Measurements from ENCODE around the gene CDH13. TPM values are rescaled to one million over a fixed set of nuclear protein-coding genes. Genes with fewer than 3 reads are reported as not detected.

CDH13 gene
- total and polyA plus RNA-seq, 9 of the 15 experiments (the other 6 are each of a cell fraction or from before 2014, with no cell fraction given): 0.03 TPM; not detected in 8

GRCh38 chr16:82955741-82956348, 329.1 kb downstream of the CDH13 start:
- Histone ChIP-seq H3K79me2 (ENCODE audit: control insufficient read depth, insufficient read depth, low read length) (no peaks in the 10 kb centered on the region), H3K9me1 (ENCODE audit: control insufficient read depth, insufficient read depth, low read length) (no peaks in the 10 kb centered on the region), H3K4me3 (no peak overlapping the region), H2AFZ (ENCODE audit: low read depth, low read length) (no peak overlapping the region), H4K20me1 (replicated peaks; ENCODE audit: control insufficient read depth, insufficient read depth, low read length) (no peaks in the 10 kb centered on the region), H3K9me3 (replicated peaks; ENCODE audit: control insufficient read depth, insufficient read depth, low read depth, low read length) (no peaks in the 10 kb centered on the region; the same call in 1 of the 2 replicates), H3K27ac (ENCODE audit: extremely low read depth, low read depth, low read length) (no peak overlapping the region), H3K27me3 (ENCODE audit: control insufficient read depth in 2 of 2, insufficient read depth in 2 of 2, low read length in 2 of 2) (no peaks in the 10 kb centered on the region), H3K36me3 (ENCODE audit: control insufficient read depth, insufficient read depth, low read length) (no peaks in the 10 kb centered on the region), H3K9ac (ENCODE audit: insufficient read depth in 1 of 2, low read depth in 2 of 2, low read length in 2 of 2) (no peak overlapping the region), H3K4me2 (ENCODE audit: insufficient read depth, low read length) (no peak overlapping the region), H3K4me1 (replicated peaks in 1 of 2; ENCODE audit: control insufficient read depth in 2 of 2, insufficient read depth in 2 of 2, low read length in 2 of 2) (no peaks in the 10 kb centered on the region)
- CTCF ChIA-PET (ENCODE audit: low intra/inter-chr PET ratio): no interaction called here
- in situ Hi-C loops (cut with MboI) (no loop called here), intact Hi-C loops (cut with micrococcal nuclease) (no loop called here)
- WGBS (ENCODE audit: insufficient coverage, low coverage, missing lambda C conversion rate): 0% methylated on average over 3 of the region's 3 CpGs
- POLR2A ChIA-PET: no interaction called here
- DNase-seq (ENCODE audit: extremely low read depth in 1 of 4, low spot score in 3 of 4) (no peak), ATAC-seq (no peak), FAIRE-seq (no peak)
- BruUV-seq (replicated peaks): no TSS peak
- TF ChIP-seq CEBPG (CRISPR knock-in tag; IDR thresholded peaks at IDR 0.05) (no peak), CEBPG (tag; conservative IDR thresholded peaks at IDR 0.05 in 1 of 2, IDR thresholded peaks at IDR 0.05 in 1 of 2) (no peak), RFX7 (CRISPR knock-in tag; IDR thresholded peaks at IDR 0.05) (no peak), GATAD2B (IDR thresholded peaks at IDR 0.05; ENCODE audit: borderline replicate concordance) (no peak), ZNF134 (CRISPR knock-in tag; conservative IDR thresholded peaks at IDR 0.05) (no peak), ZBTB12 (CRISPR knock-in tag; IDR thresholded peaks at IDR 0.05) (no peak), TBP (optimal IDR thresholded peaks at IDR 0.05; ENCODE audit: low read depth, low read length) (no peak), LEF1 (IDR thresholded peaks at IDR 0.05) (no peak), PHF20 (IDR thresholded peaks at IDR 0.05; ENCODE audit: partially characterized antibody) (no peak), KLF1 (tag; IDR thresholded peaks at IDR 0.05) (no peak), ZNF184 (CRISPR knock-in tag; IDR thresholded peaks at IDR 0.05) (no peak), ZHX1 (conservative IDR thresholded peaks at IDR 0.05; ENCODE audit: low read length) (no peak), GABPB1 (CRISPR knock-in tag; IDR thresholded peaks at IDR 0.05) (no peak), RBM39 (optimal IDR thresholded peaks at IDR 0.05; ENCODE audit: low read depth, low read length) (no peak), MXI1 (IDR thresholded peaks at IDR 0.05; ENCODE audit: low read depth, low read length) (no peak)
- TF ChIP-seq, protein P1, sequence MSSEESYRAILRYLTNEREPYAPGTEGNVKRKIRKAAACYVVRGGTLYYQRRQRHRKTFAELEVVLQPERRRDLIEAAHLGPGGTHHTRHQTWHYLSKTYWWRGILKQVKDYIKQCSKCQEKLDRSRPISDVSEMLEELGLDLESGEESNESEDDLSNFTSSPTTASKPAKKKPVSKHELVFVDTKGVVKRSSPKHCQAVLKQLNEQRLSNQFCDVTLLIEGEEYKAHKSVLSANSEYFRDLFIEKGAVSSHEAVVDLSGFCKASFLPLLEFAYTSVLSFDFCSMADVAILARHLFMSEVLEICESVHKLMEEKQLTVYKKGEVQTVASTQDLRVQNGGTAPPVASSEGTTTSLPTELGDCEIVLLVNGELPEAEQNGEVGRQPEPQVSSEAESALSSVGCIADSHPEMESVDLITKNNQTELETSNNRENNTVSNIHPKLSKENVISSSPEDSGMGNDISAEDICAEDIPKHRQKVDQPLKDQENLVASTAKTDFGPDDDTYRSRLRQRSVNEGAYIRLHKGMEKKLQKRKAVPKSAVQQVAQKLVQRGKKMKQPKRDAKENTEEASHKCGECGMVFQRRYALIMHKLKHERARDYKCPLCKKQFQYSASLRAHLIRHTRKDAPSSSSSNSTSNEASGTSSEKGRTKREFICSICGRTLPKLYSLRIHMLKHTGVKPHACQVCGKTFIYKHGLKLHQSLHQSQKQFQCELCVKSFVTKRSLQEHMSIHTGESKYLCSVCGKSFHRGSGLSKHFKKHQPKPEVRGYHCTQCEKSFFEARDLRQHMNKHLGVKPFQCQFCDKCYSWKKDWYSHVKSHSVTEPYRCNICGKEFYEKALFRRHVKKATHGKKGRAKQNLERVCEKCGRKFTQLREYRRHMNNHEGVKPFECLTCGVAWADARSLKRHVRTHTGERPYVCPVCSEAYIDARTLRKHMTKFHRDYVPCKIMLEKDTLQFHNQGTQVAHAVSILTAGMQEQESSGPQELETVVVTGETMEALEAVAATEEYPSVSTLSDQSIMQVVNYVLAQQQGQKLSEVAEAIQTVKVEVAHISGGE (CRISPR knock-in tag; IDR thresholded peaks at IDR 0.05): no peak

Data from K562 (cell line).